Stomach (tissue), 9 donors: ENCODE measurements around the gene STAU1. TPM values are rescaled to one million over a fixed set of nuclear protein-coding genes. Genes with fewer than 3 reads are reported as not detected.

ENCODE experiments used
- DNase-seq, 2 donors: peaks; one replicate each; pipeline versions ENCODE4 v3.0.0 to v3.0.0-alpha.2; 2013 to 2019
- H3K27ac ChIP-seq, 5 donors: fragments of 200-600 bp in 4 of 5; sonication (generic) in 4 of 5; one replicate each; pipeline ENCODE4 v1.5.1; 2013 to 2019; ENCODE audit warnings: mild to moderate bottlenecking in 1 of 5, moderate library complexity in 1 of 5
- H3K27me3 ChIP-seq, 3 donors: fragments of 200-600 bp; sonication (generic); one replicate each; pipeline ENCODE4 v1.5.1; 2017 to 2019; ENCODE audit warnings: mixed run types in 1 of 3
- H3K36me3 ChIP-seq, 4 donors: fragments of 200-600 bp; sonication (generic); 1 replicate in 3 of 4; 2 replicates in 1 of 4; pipeline ENCODE4 v1.5.1; 2016 to 2019
- H3K4me1 ChIP-seq, 4 donors: fragments of 200-600 bp; sonication (generic); one replicate each; pipeline ENCODE4 v1.5.1; 2016 to 2019
- H3K4me3 ChIP-seq, 4 donors: fragments of 200-600 bp; sonication (generic) in 3 of 4; one replicate each; pipeline ENCODE4 v1.5.1; 2016 to 2019; ENCODE audit warnings: mild to moderate bottlenecking in 1 of 4
- H3K9me3 ChIP-seq, 4 donors: fragments of 200-600 bp; sonication (generic); one replicate each; pipeline ENCODE4 v1.5.1; 2016 to 2019
- CTCF ChIP-seq, 7 experiments: fragments of 450-650 bp in 4 of 7; fragments of 200-600 bp in 3 of 7; sonication (generic) in 3 of 7; IDR thresholded peaks; one replicate each; pipeline ENCODE4 v1.5.1; 2016 to 2019; ENCODE audit warnings: antibody characterized with exemption in 7 of 7, control low read depth in 2 of 7, mild to moderate bottlenecking in 1 of 7
- EP300 ChIP-seq: sonication (generic); formaldehyde crosslinking; IDR thresholded peaks from one replicate; pipeline ENCODE4 v1.6.1; 2017; ENCODE audit warnings: antibody characterized with exemption
- POLR2A ChIP-seq, 4 donors: fragments of 450-650 bp; IDR thresholded peaks; one replicate each; pipeline ENCODE4 v1.6.1; 2016; ENCODE audit warnings: antibody characterized with exemption in 4 of 4, control low read depth in 2 of 4, mild to moderate bottlenecking in 1 of 4, moderate library complexity in 1 of 4
- POLR2AphosphoS5 ChIP-seq, 3 donors: sonication (generic); formaldehyde crosslinking; IDR thresholded peaks; one replicate each; pipeline ENCODE4 v1.6.1; 2016; ENCODE audit warnings: antibody characterized with exemption in 3 of 3
- WGBS, 5 donors: extraction: QIAGEN DNeasy Blood & Tissue Kit in 3 of 5; methylation state at CpG; one replicate each; pipeline versions ENCODE4 v1.1.5 to v1.1.7; 2013 to 2018; 5-methylcytosine and 5-hydroxymethylcytosine counted together
- intact Hi-C: fragments of 100-400 bp; cut with DNase I; formaldehyde crosslinking; loops from one replicate; pipeline ENCODE4 v1.15.1; 2023; ENCODE audit warnings: low total_unique reads
- polyA plus RNA-seq, 3 donors: library from polyadenylated mRNA; stranded (reverse); fragments of 200-250 nt; gene quantifications; one replicate each; pipeline ENCODE4 v1.2.3, GENCODE V29; 2013
- total RNA-seq, 5 donors: library from RNA; depleted of rRNA; stranded (reverse); fragments of >200 nt; gene quantifications; one replicate each; pipeline versions ENCODE4 v1.1.0 to v1.2.3, GENCODE V29; 2014 to 2016
- donor health status: healthy with polysubstance abuse.
- donor health status: Bipolar disorder and iron deficiency.
- donor health status: healthy.

Gene STAU1
- total and polyA plus RNA-seq, 8 donors = 33.0 to 129 (median 56.5) TPM

- H3K4me3 ChIP-seq = no peak overlapping the region
- 64 to 85% (median 71%) methylated on average over 3 of the region's 3 CpGs for WGBS, 5 donors
- H3K27me3 ChIP-seq = no peaks in the 10 kb centered on the region
- TF ChIP-seq EP300 (no peak), POLR2AphosphoS5 (IDR thresholded peaks at IDR 0.05) (no peak), CTCF (IDR thresholded peaks at IDR 0.05) (no peak), POLR2A (IDR thresholded peaks at IDR 0.05) (no peak)
- H3K36me3 ChIP-seq = peaks cover 6 to 62% (median 58%) of the 10 kb centered on the region in 4 donors
- peak overlapping the region in 3 of 5 donors; percentile 14 to 46 (median 17) for H3K27ac ChIP-seq
- no peak for DNase-seq
- H3K9me3 ChIP-seq = no peaks in the 10 kb centered on the region
- intact Hi-C loops = loop anchor here (5.0 kb wide), 1 partner anchor 84 kb away; the partner anchor contains the start of gene DDX27
- peaks cover 5 to 10% (median 7%) of the 10 kb centered on the region in 4 donors for H3K4me1 ChIP-seq
Observed at GRCh38 chr20:49133571-49133970, 54.6 kb downstream of the STAU1 start.

- intact Hi-C loops = loop anchor here (5.0 kb wide), 1 partner anchor 84 kb away; the partner anchor contains the start of gene DDX27
- Histone ChIP-seq H3K36me3 (peaks cover 6 to 67% (median 62%) of the 10 kb centered on the region in 4 donors), H3K4me3 (no peak overlapping the region), H3K4me1 (peaks cover 5 to 10% (median 7%) of the 10 kb centered on the region in 4 donors), H3K27ac (peak overlapping the region in 3 of 5 donors; percentile 14 to 46 (median 17)), H3K27me3 (no peaks in the 10 kb centered on the region), H3K9me3 (no peaks in the 10 kb centered on the region)
- peak in 1 of 2 donors; percentile 88 for DNase-seq
- TF ChIP-seq POLR2AphosphoS5 (IDR thresholded peaks at IDR 0.05) = peak in 1 of 3 donors; percentile 18
- TF ChIP-seq CTCF (IDR thresholded peaks at IDR 0.05) = peak in 5 of 7 experiments; percentile 29 to 77 (median 52)
- TF ChIP-seq EP300 = no peak
- TF ChIP-seq POLR2A (IDR thresholded peaks at IDR 0.05) = no peak
- WGBS, 5 donors = 32 to 46% (median 37%) methylated on average over 5 of the region's 5 CpGs
Observed at GRCh38 chr20:49132995-49133478, 55.1 kb downstream of the STAU1 start.

GRCh38 chr20:49123982-49124381 is 64.2 kb downstream of the STAU1 start:
- Histone ChIP-seq H3K27ac (no peak overlapping the region), H3K27me3 (no peaks in the 10 kb centered on the region), H3K4me1 (peaks cover 0 to 5% (median 0%) of the 10 kb centered on the region in 4 donors), H3K4me3 (no peak overlapping the region), H3K36me3 (peaks cover 19 to 80% (median 72%) of the 10 kb centered on the region in 4 donors), H3K9me3 (no peaks in the 10 kb centered on the region)
- intact Hi-C loops = no loop called here
- no peak for DNase-seq
- WGBS, 5 donors = 96 to 98% (median 98%) methylated on average over 9 to 10 of the region's 10 CpGs
- TF ChIP-seq EP300 = no peak
- TF ChIP-seq CTCF (IDR thresholded peaks at IDR 0.05) = no peak
- no peak for TF ChIP-seq POLR2AphosphoS5 (IDR thresholded peaks at IDR 0.05)
- no peak for TF ChIP-seq POLR2A (IDR thresholded peaks at IDR 0.05)

GRCh38 chr20:49122920-49123319 is 65.2 kb downstream of the STAU1 start:
- no peak for DNase-seq
- TF ChIP-seq POLR2A (IDR thresholded peaks at IDR 0.05) = no peak
- no peak for TF ChIP-seq EP300
- no peak for TF ChIP-seq POLR2AphosphoS5 (IDR thresholded peaks at IDR 0.05)
- Histone ChIP-seq H3K27ac (no peak overlapping the region), H3K4me3 (no peak overlapping the region), H3K4me1 (peaks cover 0 to 5% (median 0%) of the 10 kb centered on the region in 4 donors), H3K9me3 (no peaks in the 10 kb centered on the region), H3K27me3 (no peaks in the 10 kb centered on the region), H3K36me3 (peaks cover 25 to 85% (median 77%) of the 10 kb centered on the region in 4 donors)
- WGBS, 5 donors = 90 to 93% (median 92%) methylated on average over 13 of the region's 13 CpGs
- intact Hi-C loops = no loop called here

- no peak overlapping the region for H3K27ac ChIP-seq
- 79 to 84% (median 81%) methylated on average over 7 of the region's 7 CpGs for WGBS, 5 donors
- H3K36me3 ChIP-seq = peaks cover 48 to 98% (median 95%) of the 10 kb centered on the region in 4 donors
- H3K4me1 ChIP-seq = peaks cover 0 to 5% (median 0%) of the 10 kb centered on the region in 4 donors
- no peak overlapping the region for H3K4me3 ChIP-seq
- H3K27me3 ChIP-seq = no peaks in the 10 kb centered on the region
- intact Hi-C loops = no loop called here
- TF ChIP-seq CTCF (IDR thresholded peaks at IDR 0.05) (no peak), POLR2AphosphoS5 (IDR thresholded peaks at IDR 0.05) (no peak), POLR2A (IDR thresholded peaks at IDR 0.05) (no peak), EP300 (no peak)
- no peaks in the 10 kb centered on the region for H3K9me3 ChIP-seq
- no peak for DNase-seq
Observed at GRCh38 chr20:49119988-49120387, 68.1 kb downstream of the STAU1 start.
